ENCODE measurements around the gene SLC16A6.

- no peak for TF ChIP-seq CTCF (IDR thresholded peaks at IDR 0.05)
- TF ChIP-seq ZFX (IDR thresholded peaks at IDR 0.05; ENCODE audit: borderline replicate concordance) = no peak
These were observed 14.2 kb upstream of the SLC16A6 start for GRCh38 chr17:68305142-68305541.
